ENCODE results near the gene PTPRU.

PTPRU gene

DNA sequence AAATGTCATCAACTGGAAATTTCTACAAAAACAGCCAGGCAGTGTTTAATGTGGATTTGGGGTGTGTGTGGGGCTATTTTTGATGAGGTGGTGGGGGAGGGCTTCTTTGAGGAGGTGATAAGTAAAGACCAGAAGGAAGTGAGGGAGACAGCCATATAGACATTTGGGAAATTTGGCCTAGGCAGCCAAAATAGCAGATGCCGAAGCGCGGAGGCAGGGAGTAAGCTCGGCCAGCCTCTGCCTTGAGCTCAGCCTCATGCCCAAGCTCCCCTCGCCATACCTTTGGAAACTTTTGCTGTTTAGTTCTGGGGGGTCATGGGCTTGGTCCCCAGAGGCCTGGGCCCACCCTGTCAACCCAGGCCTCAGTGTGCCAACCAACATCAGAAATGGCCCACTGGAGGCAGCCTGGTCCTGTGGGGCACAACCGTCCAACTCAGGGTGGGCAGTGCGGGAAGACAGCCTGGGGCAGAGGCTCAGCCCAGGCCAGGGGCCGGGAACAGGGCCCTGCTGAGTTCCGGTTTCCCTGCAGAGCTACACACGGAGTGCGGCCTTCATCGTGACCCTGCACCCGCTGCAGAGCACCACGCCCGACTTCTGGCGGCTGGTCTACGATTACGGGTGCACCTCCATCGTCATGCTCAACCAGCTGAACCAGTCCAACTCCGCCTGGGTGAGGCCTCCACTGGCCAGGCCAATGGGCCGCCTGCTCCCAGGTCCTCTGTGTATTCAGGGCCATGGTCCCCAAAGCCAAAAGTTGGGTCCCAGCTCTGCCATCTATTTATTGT lies 84.0 kb downstream of the PTPRU start:
- no peak for DNase-seq (ENCODE audit: low read depth)
- H3K4me3 ChIP-seq (ENCODE audit: low read depth, low read length) = no peak overlapping the region
- TF ChIP-seq POLR2A (IDR thresholded peaks at IDR 0.05; ENCODE audit: extremely low read depth, insufficient read length) (no peak), MYC (IDR thresholded peaks at IDR 0.05; ENCODE audit: low read depth, low read length) (no peak), MAX (IDR thresholded peaks at IDR 0.05; ENCODE audit: low read depth, low read length) (no peak)
- TF ChIP-seq, protein P1, sequence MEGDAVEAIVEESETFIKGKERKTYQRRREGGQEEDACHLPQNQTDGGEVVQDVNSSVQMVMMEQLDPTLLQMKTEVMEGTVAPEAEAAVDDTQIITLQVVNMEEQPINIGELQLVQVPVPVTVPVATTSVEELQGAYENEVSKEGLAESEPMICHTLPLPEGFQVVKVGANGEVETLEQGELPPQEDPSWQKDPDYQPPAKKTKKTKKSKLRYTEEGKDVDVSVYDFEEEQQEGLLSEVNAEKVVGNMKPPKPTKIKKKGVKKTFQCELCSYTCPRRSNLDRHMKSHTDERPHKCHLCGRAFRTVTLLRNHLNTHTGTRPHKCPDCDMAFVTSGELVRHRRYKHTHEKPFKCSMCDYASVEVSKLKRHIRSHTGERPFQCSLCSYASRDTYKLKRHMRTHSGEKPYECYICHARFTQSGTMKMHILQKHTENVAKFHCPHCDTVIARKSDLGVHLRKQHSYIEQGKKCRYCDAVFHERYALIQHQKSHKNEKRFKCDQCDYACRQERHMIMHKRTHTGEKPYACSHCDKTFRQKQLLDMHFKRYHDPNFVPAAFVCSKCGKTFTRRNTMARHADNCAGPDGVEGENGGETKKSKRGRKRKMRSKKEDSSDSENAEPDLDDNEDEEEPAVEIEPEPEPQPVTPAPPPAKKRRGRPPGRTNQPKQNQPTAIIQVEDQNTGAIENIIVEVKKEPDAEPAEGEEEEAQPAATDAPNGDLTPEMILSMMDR (IDR thresholded peaks at IDR 0.05; ENCODE audit: low read depth, low read length) = no peak

DNA sequence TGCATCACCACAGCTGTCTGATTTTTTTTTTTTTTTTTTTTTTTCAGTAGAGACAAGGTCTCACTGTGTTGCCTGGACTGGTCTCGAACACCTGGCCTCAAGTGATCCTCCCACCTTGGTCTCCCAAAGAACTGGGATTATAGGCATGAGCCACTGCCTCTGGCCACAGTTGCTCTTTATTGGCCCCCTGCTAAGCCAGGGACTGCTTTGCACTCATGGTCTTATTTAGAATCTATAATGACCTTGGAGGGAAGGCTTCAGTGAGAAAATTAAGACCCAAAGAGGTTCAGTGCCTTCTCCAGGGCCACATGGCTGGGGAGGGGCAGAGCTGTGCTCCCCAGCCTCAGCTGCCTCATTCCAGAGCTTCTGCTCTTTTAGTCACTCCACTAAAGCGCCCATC lies 84.9 kb downstream of the PTPRU start:
- no peak overlapping the region for H3K4me3 ChIP-seq (ENCODE audit: low read depth, low read length)

GRCh38 chr1:29322147-29322694 lies 85.9 kb downstream of the PTPRU start:
- no peak overlapping the region for H3K4me3 ChIP-seq (ENCODE audit: low read depth, low read length)
- DNase-seq (ENCODE audit: low read depth) = no peak
- TF ChIP-seq MAX (IDR thresholded peaks at IDR 0.05; ENCODE audit: low read depth, low read length) = no peak
- TF ChIP-seq, protein P1 (IDR thresholded peaks at IDR 0.05; ENCODE audit: low read depth, low read length) = no peak
- no peak for TF ChIP-seq MYC (IDR thresholded peaks at IDR 0.05; ENCODE audit: low read depth, low read length)
- no peak for TF ChIP-seq POLR2A (IDR thresholded peaks at IDR 0.05; ENCODE audit: extremely low read depth, insufficient read length)

More for the DNA sequence above, 84.9 kb downstream of the PTPRU start:
- no peak for TF ChIP-seq POLR2A (IDR thresholded peaks at IDR 0.05; ENCODE audit: extremely low read depth, insufficient read length)
- DNase-seq (ENCODE audit: low read depth) = no peak

DNA sequence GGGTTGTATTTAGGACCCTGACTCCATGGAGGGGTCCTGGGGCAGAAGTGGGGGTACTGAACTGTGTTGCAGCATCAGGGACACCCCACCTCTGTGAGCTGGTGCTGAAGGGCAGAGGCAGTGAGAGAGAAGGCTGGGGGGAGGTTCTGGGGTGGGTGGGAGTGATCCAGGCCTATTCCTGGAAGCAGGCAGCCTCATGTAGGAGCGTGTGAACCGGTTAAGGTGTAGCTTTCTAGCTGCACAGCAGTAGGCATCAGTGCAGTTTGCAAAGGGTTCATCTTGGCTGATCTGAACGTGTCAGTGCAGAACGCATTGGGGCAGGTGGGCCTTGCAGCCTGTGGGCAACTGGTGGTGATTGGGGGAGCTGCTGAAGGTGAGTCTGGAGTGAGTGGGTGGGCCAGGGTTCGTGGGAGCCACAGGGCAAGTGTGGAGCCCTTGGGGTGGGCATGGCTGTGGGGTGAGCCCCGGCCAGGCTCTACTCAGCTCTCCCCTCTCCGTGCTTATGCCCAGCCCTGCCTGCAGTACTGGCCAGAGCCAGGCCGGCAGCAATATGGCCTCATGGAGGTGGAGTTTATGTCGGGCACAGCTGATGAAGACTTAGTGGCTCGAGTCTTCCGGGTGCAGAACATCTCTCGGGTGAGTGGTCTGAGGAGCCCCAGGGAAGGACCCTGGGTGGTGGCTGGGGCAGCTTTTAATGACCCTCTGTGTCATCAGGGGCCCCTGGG lies 86.7 kb downstream of the PTPRU start:
- DNase-seq (ENCODE audit: low read depth) = no peak
- TF ChIP-seq POLR2A (IDR thresholded peaks at IDR 0.05; ENCODE audit: extremely low read depth, insufficient read length) (no peak), MAX (IDR thresholded peaks at IDR 0.05; ENCODE audit: low read depth, low read length) (no peak), MYC (IDR thresholded peaks at IDR 0.05; ENCODE audit: low read depth, low read length) (no peak)
- TF ChIP-seq, protein P1 (IDR thresholded peaks at IDR 0.05; ENCODE audit: low read depth, low read length) = no peak
- H3K4me3 ChIP-seq (ENCODE audit: low read depth, low read length) = no peak overlapping the region

- DNase-seq (ENCODE audit: low read depth) = no peak
- no peak overlapping the region for H3K4me3 ChIP-seq (ENCODE audit: low read depth, low read length)
- TF ChIP-seq MYC (IDR thresholded peaks at IDR 0.05; ENCODE audit: low read depth, low read length) (no peak), POLR2A (IDR thresholded peaks at IDR 0.05; ENCODE audit: extremely low read depth, insufficient read length) (no peak), MAX (IDR thresholded peaks at IDR 0.05; ENCODE audit: low read depth, low read length) (no peak)
- TF ChIP-seq, protein P1 (IDR thresholded peaks at IDR 0.05; ENCODE audit: low read depth, low read length) = no peak
These were observed 87.3 kb downstream of the PTPRU start for GRCh38 chr1:29323636-29324035.

DNA sequence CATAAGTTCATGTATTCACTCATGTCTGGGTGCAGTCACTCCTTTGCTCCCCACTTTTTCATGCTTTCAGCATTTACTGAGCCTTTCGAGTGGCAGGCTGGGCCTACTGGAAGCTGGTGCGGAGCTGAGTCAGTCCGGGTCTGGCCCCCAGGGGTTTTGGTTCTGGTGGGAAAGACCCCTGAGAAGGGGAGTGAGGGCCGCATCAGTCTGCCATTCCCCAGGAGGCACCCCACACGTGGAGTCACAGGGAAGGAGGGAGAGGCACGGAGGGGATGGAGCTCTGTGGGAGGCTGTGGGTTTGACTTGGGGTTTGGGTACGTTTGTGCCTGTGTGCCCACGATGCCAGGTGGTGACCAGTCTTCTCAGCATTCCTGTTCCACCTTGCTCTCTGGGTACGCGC lies 87.9 kb downstream of the PTPRU start:
- TF ChIP-seq, protein P1 (IDR thresholded peaks at IDR 0.05; ENCODE audit: low read depth, low read length) = no peak
- no peak for TF ChIP-seq POLR2A (IDR thresholded peaks at IDR 0.05; ENCODE audit: extremely low read depth, insufficient read length)
- TF ChIP-seq MYC (IDR thresholded peaks at IDR 0.05; ENCODE audit: low read depth, low read length) = no peak
- no peak for TF ChIP-seq MAX (IDR thresholded peaks at IDR 0.05; ENCODE audit: low read depth, low read length)
- H3K4me3 ChIP-seq (ENCODE audit: low read depth, low read length) = no peak overlapping the region
- no peak for DNase-seq (ENCODE audit: low read depth)
